Tibial nerve (tissue), 4 donors: ENCODE measurements around the gene TMC8. TPM values are rescaled to one million over a fixed set of nuclear protein-coding genes. Genes with fewer than 3 reads are reported as not detected.

Source experiments
- DNase-seq, 2 donors: peaks; one replicate each; pipeline ENCODE4 v3.0.0-alpha.2; 2019; ENCODE audit warnings: low spot score in 2 of 2
- H3K27ac ChIP-seq, 4 donors: fragments of 200-600 bp; sonication (generic) in 3 of 4; one replicate each; pipeline ENCODE4 v1.5.1; 2017 to 2019; ENCODE audit warnings: mild to moderate bottlenecking in 1 of 4
- H3K27me3 ChIP-seq, 2 donors: fragments of 200-600 bp; sonication (generic) in 1 of 2; one replicate each; pipeline versions ENCODE4 v1.5.1 to v1.6.0; 2017 to 2019
- H3K36me3 ChIP-seq, 3 donors: fragments of 200-600 bp; sonication (generic); one replicate each; pipeline ENCODE4 v1.5.1; 2018 to 2019
- H3K4me1 ChIP-seq, 4 donors: fragments of 200-600 bp; sonication (generic) in 3 of 4; one replicate each; pipeline ENCODE4 v1.5.1; 2017 to 2019
- H3K4me3 ChIP-seq, 4 donors: fragments of 200-600 bp; sonication (generic) in 3 of 4; one replicate each; pipeline ENCODE4 v1.5.1; 2017 to 2019; ENCODE audit warnings: mild to moderate bottlenecking in 1 of 4, moderate library complexity in 1 of 4
- H3K9me3 ChIP-seq, 4 donors: fragments of 200-600 bp; sonication (generic) in 3 of 4; one replicate each; pipeline ENCODE4 v1.5.1; 2017 to 2019
- CTCF ChIP-seq, 5 experiments: fragments of 200-600 bp in 3 of 5; fragments of 450-650 bp in 2 of 5; sonication (generic) in 3 of 5; IDR thresholded peaks; one replicate each; pipeline ENCODE4 v1.5.1; 2016 to 2019; ENCODE audit warnings: antibody characterized with exemption in 5 of 5, mild to moderate bottlenecking in 3 of 5, moderate library complexity in 2 of 5
- EP300 ChIP-seq, 2 donors: sonication (generic); formaldehyde crosslinking; IDR thresholded peaks; one replicate each; pipeline ENCODE4 v1.6.1; 2017; ENCODE audit warnings: antibody characterized with exemption in 2 of 2, mild to moderate bottlenecking in 1 of 2
- POLR2A ChIP-seq, 2 donors: fragments of 450-650 bp; IDR thresholded peaks; one replicate each; pipeline ENCODE4 v1.6.1; 2017; ENCODE audit warnings: antibody characterized with exemption in 2 of 2, mild to moderate bottlenecking in 2 of 2, moderate library complexity in 2 of 2
- WGBS, 2 donors: methylation state at CpG; one replicate each; pipeline ENCODE4 v1.1.5; 2018; 5-methylcytosine and 5-hydroxymethylcytosine counted together
- total RNA-seq, 4 donors: library from RNA; depleted of rRNA; stranded (reverse); fragments of >200 nt; gene quantifications; one replicate each; pipeline ENCODE4 v1.1.0, GENCODE V29; 2016

TMC8 gene
- total RNA-seq, 4 donors from 2014 or later, result 5.2 to 18.3 (median 6.7) TPM

DNA sequence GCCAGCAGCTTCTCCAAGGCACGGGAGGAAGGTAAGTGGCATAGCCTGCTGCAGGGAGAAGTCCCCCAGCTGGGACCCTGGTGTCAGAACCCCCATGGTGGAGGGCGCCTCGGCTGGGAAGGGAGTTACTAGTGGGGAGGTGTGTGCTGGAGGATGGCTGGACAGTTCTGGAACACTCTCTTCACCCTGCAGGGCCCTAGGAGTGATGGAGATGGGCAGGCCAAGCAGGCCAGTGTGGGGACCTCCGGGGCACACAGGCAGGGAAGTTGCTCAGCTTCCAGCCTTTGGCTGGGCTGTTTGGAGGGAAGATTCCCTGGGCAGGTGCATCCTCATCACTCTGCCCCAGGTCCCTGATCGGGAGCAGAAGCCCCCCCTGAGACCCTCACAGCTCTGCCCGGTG lies 16.3 kb downstream of the TMC8 start:
- no peak for DNase-seq
- Histone ChIP-seq H3K27ac (peak overlapping the region in 2 of 4 donors; percentile 26 to 46), H3K27me3 (no peaks in the 10 kb centered on the region), H3K4me3 (no peak overlapping the region), H3K36me3 (no peaks in the 10 kb centered on the region), H3K9me3 (no peaks in the 10 kb centered on the region), H3K4me1 (peaks cover 8 to 78% (median 21%) of the 10 kb centered on the region in 4 donors)
- 79 to 87% methylated on average over 6 of the region's 6 CpGs for WGBS, 2 donors
- TF ChIP-seq CTCF (IDR thresholded peaks at IDR 0.05), result no peak

GRCh38 chr17:78147315-78147998 lies 16.9 kb downstream of the TMC8 start:
- 73 to 85% methylated on average over 8 of the region's 8 CpGs for WGBS, 2 donors
- TF ChIP-seq EP300 (IDR thresholded peaks at IDR 0.05), result no peak
- TF ChIP-seq CTCF (IDR thresholded peaks at IDR 0.05), result no peak
- TF ChIP-seq POLR2A (IDR thresholded peaks at IDR 0.05), result no peak
- H3K27me3 ChIP-seq, result no peaks in the 10 kb centered on the region
- H3K9me3 ChIP-seq, result no peaks in the 10 kb centered on the region
- peaks cover 8 to 73% (median 21%) of the 10 kb centered on the region in 4 donors for H3K4me1 ChIP-seq
- DNase-seq, result no peak
- H3K27ac ChIP-seq, result peak overlapping the region in 2 of 4 donors; percentile 26 to 46
- H3K36me3 ChIP-seq, result no peaks in the 10 kb centered on the region
- no peak overlapping the region for H3K4me3 ChIP-seq

GRCh38 chr17:78148286-78149016 lies 17.9 kb downstream of the TMC8 start:
- 64 to 67% methylated on average over 14 of the region's 14 CpGs for WGBS, 2 donors
- Histone ChIP-seq H3K4me1 (peaks cover 8 to 65% (median 21%) of the 10 kb centered on the region in 4 donors), H3K4me3 (no peak overlapping the region), H3K36me3 (no peaks in the 10 kb centered on the region), H3K27me3 (no peaks in the 10 kb centered on the region), H3K27ac (no peak overlapping the region), H3K9me3 (no peaks in the 10 kb centered on the region)
- DNase-seq, result no peak
- TF ChIP-seq EP300 (IDR thresholded peaks at IDR 0.05), result no peak
- TF ChIP-seq POLR2A (IDR thresholded peaks at IDR 0.05), result no peak
- no peak for TF ChIP-seq CTCF (IDR thresholded peaks at IDR 0.05)

DNA sequence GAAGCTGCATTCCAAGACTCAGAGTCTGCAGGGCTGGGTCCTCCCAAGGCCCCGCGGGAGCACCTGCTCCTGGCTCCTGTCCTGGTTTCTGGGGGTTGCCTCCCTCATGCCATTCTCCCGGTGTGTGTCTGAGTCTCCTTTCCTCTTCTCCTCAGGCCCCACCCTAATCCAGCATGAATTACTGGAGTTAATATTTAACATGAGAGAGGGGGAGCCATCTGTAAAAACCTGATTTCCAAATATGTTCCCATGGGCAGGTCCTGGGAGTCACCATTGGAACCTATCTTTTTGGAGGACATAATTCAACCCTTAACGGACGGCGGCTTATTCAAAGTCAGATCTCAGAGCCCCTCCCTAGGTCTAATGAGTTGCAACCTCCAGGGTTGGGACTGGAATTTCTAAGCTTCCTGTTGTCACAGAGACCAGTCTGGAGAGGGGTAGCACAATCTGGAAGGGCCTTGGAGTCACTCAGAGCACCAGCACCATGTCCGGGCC lies 21.0 kb downstream of the TMC8 start:
- H3K9me3 ChIP-seq, result no peaks in the 10 kb centered on the region
- no peak for TF ChIP-seq CTCF (IDR thresholded peaks at IDR 0.05)
- TF ChIP-seq POLR2A (IDR thresholded peaks at IDR 0.05), result no peak
- TF ChIP-seq EP300 (IDR thresholded peaks at IDR 0.05), result no peak
- no peaks in the 10 kb centered on the region for H3K27me3 ChIP-seq
- peaks cover 0 to 34% (median 0%) of the 10 kb centered on the region in 4 donors for H3K4me1 ChIP-seq
- H3K4me3 ChIP-seq, result no peak overlapping the region
- 55 to 63% methylated on average over 7 of the region's 7 CpGs for WGBS, 2 donors
- H3K36me3 ChIP-seq, result no peaks in the 10 kb centered on the region
- no peak for DNase-seq
- H3K27ac ChIP-seq, result no peak overlapping the region
